Hepatocyte (in vitro differentiated cells): ENCODE data around the gene APBA2.

Experiments used
- CTCF ChIP-seq: fragments of 200-600 bp; sonication (generic); IDR thresholded peaks from 2 replicates; pipeline ENCODE4 v1.5.1; 2016; ENCODE audit warnings: antibody characterized with exemption, mild to moderate bottlenecking; ENCODE audit not compliant: poor library complexity
- EZH2 ChIP-seq: fragments of 200-600 bp; sonication (generic); IDR thresholded peaks from 2 replicates; pipeline ENCODE4 v1.6.1; 2016; ENCODE audit warnings: antibody characterized with exemption, mild to moderate bottlenecking, borderline replicate concordance
- EZH2phosphoT487 ChIP-seq: fragments of 200-600 bp; sonication (generic); IDR thresholded peaks from one replicate; pipeline ENCODE4 v1.6.1; 2018; ENCODE audit warnings: antibody characterized with exemption, mild to moderate bottlenecking, low read depth, moderate library complexity; ENCODE audit not compliant: unreplicated experiment, severe bottlenecking

GRCh38 chr15:29127506-29128430 lies 242.0 kb downstream of the APBA2 start:
- no peak for TF ChIP-seq CTCF
- no peak for TF ChIP-seq EZH2phosphoT487
- TF ChIP-seq EZH2: no peak
